Activated T-helper 17 cell treated with anti-CD3 and anti-CD28 coated beads, Interleukin-2, amount 50 U/mL, for 72 hours (primary cell): Measurements from ENCODE around the gene ZNF385D. TPM values are rescaled to one million over a fixed set of nuclear protein-coding genes. Genes with fewer than 3 reads are reported as not detected.
"Not testable (repeated sequence)": the region's sequence is repeated elsewhere in the genome, so short reads cannot be mapped to it uniquely, and the experiment has no call there.

Experiments used
- ATAC-seq: fragments of 150-1000 bp; cut with Tn5 transposase; replicated peaks from 2 replicates; pipeline ENCODE4 v1.10.0; 2021; ENCODE audit warnings: mild to moderate bottlenecking, moderate library complexity
- H3K27ac Mint-ChIP-seq: one replicate; pipeline ENCODE4 v1.8.0; 2022; ENCODE audit warnings: mixed read lengths
- H3K27me3 Mint-ChIP-seq: one replicate; pipeline ENCODE4 v1.8.0; 2022; ENCODE audit warnings: mixed read lengths
- H3K36me3 Mint-ChIP-seq: one replicate; pipeline ENCODE4 v1.8.0; 2022; ENCODE audit warnings: low read depth, mild to moderate bottlenecking, mixed read lengths
- H3K4me1 Mint-ChIP-seq: one replicate; pipeline ENCODE4 v1.8.0; 2022; ENCODE audit warnings: mixed read lengths
- H3K4me3 Mint-ChIP-seq: one replicate; pipeline ENCODE4 v1.8.0; 2022; ENCODE audit warnings: mild to moderate bottlenecking, mixed read lengths
- H3K9me3 Mint-ChIP-seq: one replicate; pipeline ENCODE4 v1.8.0; 2022; ENCODE audit warnings: mixed read lengths
- total RNA-seq, 2 donors: library from RNA; stranded (reverse); gene quantifications; one replicate each; pipeline ENCODE4 v1.2.3, GENCODE V29; 2022

ZNF385D gene
- total RNA-seq, 2 donors from 2014 or later: not detected

DNA sequence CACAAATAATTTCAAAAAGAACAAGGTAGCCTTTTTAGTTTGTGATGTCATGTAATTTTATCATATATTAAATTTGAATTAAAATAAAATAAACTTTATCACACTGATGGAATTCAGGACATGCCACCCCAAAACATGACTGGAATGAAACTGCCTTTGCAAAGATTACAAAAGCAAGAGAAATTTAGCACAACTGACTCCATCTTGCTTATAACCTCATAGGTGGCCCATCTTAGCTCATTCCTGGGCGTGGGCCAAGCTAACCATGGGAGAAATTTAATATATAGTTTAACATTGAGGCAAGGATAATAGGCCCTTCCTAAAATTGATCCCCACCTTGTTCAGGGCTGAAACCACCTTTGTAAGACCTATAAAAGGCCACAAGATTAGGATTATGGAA lies 235.6 kb downstream of the ZNF385D start:
- H3K27me3 Mint-ChIP-seq: no peaks in the 10 kb centered on the region
- no peaks in the 10 kb centered on the region for H3K36me3 Mint-ChIP-seq
- H3K4me3 Mint-ChIP-seq: no peak overlapping the region
- H3K4me1 Mint-ChIP-seq: no peaks in the 10 kb centered on the region
- no peak for ATAC-seq
- no peak overlapping the region for H3K27ac Mint-ChIP-seq
- peaks cover 15% of the 10 kb centered on the region for H3K9me3 Mint-ChIP-seq

GRCh38 chr3:21509731-21510470 lies 241.1 kb downstream of the ZNF385D start:
- no peak for ATAC-seq
- H3K4me3 Mint-ChIP-seq: no peak overlapping the region
- no peaks in the 10 kb centered on the region for H3K4me1 Mint-ChIP-seq
- peaks cover 16% of the 10 kb centered on the region for H3K9me3 Mint-ChIP-seq
- H3K36me3 Mint-ChIP-seq: no peaks in the 10 kb centered on the region
- H3K27ac Mint-ChIP-seq: no peak overlapping the region
- no peaks in the 10 kb centered on the region for H3K27me3 Mint-ChIP-seq

GRCh38 chr3:21508246-21508645 lies 242.8 kb downstream of the ZNF385D start:
- H3K27ac Mint-ChIP-seq: no peak overlapping the region
- H3K4me3 Mint-ChIP-seq: no peak overlapping the region
- no peaks in the 10 kb centered on the region for H3K4me1 Mint-ChIP-seq
- H3K27me3 Mint-ChIP-seq: no peaks in the 10 kb centered on the region
- H3K9me3 Mint-ChIP-seq: peaks cover 16% of the 10 kb centered on the region
- no peaks in the 10 kb centered on the region for H3K36me3 Mint-ChIP-seq
- no peak for ATAC-seq

- no peaks in the 10 kb centered on the region for H3K27me3 Mint-ChIP-seq
- no peak overlapping the region for H3K4me3 Mint-ChIP-seq
- H3K9me3 Mint-ChIP-seq: peaks cover 9% of the 10 kb centered on the region
- no peak for ATAC-seq
- H3K27ac Mint-ChIP-seq: no peak overlapping the region
- H3K36me3 Mint-ChIP-seq: no peaks in the 10 kb centered on the region
- no peaks in the 10 kb centered on the region for H3K4me1 Mint-ChIP-seq
Observed at GRCh38 chr3:21505711-21506460, 245.1 kb downstream of the ZNF385D start.

DNA sequence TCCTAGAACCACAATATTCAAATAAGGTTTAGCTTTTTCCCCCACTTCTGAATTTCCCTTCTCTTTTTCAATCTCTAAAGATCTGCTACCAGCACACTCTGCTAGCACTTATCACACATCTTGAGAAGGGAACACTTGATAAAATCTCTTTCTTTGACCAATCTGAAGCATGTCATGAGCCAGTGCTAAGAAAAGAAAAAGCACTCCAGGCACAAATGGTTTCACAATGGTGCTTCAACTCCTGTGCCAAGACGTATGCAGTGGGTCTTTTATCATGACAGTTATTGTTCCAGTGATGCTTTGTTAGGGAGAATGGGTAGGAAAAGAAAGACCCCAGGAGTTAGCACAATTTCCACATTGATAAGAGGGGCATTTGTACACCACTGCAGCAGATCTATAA lies 248.4 kb downstream of the ZNF385D start:
- Mint-ChIP-seq H3K27me3 (no peaks in the 10 kb centered on the region), H3K4me1 (no peaks in the 10 kb centered on the region), H3K9me3 (peaks cover 3% of the 10 kb centered on the region), H3K4me3 (no peak overlapping the region), H3K36me3 (no peaks in the 10 kb centered on the region), H3K27ac (no peak overlapping the region)
- ATAC-seq: no peak

GRCh38 chr3:21500834-21501233 lies 250.2 kb downstream of the ZNF385D start:
- no peaks in the 10 kb centered on the region for H3K36me3 Mint-ChIP-seq
- no peaks in the 10 kb centered on the region for H3K9me3 Mint-ChIP-seq
- H3K4me1 Mint-ChIP-seq: no peaks in the 10 kb centered on the region
- no peaks in the 10 kb centered on the region for H3K27me3 Mint-ChIP-seq
- no peak overlapping the region for H3K27ac Mint-ChIP-seq
- H3K4me3 Mint-ChIP-seq: no peak overlapping the region
- no peak for ATAC-seq

GRCh38 chr3:21490671-21491070 lies 260.3 kb downstream of the ZNF385D start:
- H3K9me3 Mint-ChIP-seq, H3K4me3 Mint-ChIP-seq, H3K4me1 Mint-ChIP-seq, H3K36me3 Mint-ChIP-seq, ATAC-seq, H3K27ac Mint-ChIP-seq, H3K27me3 Mint-ChIP-seq: not testable (repeated sequence)

DNA sequence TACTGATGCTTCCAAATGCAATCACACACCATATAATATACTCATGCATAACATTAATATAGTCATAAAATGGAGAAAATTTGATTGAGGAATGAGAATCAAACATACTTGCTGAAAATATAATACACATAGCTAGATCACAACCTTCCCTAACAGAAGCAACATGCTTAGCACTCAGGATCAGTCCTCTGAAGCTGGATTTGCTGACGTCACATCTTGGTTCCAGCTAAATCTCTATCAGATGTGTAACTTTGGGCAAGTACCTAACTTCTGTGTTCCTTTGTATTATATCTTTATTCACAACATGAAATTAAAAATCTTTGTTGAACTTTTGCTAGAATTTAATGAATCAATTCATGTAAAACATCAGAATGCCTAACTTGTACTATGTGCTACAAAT lies 263.5 kb downstream of the ZNF385D start:
- Mint-ChIP-seq H3K27ac (no peak overlapping the region), H3K36me3 (no peaks in the 10 kb centered on the region), H3K4me3 (no peak overlapping the region), H3K27me3 (no peaks in the 10 kb centered on the region), H3K4me1 (no peaks in the 10 kb centered on the region), H3K9me3 (no peaks in the 10 kb centered on the region)
- no peak for ATAC-seq

DNA sequence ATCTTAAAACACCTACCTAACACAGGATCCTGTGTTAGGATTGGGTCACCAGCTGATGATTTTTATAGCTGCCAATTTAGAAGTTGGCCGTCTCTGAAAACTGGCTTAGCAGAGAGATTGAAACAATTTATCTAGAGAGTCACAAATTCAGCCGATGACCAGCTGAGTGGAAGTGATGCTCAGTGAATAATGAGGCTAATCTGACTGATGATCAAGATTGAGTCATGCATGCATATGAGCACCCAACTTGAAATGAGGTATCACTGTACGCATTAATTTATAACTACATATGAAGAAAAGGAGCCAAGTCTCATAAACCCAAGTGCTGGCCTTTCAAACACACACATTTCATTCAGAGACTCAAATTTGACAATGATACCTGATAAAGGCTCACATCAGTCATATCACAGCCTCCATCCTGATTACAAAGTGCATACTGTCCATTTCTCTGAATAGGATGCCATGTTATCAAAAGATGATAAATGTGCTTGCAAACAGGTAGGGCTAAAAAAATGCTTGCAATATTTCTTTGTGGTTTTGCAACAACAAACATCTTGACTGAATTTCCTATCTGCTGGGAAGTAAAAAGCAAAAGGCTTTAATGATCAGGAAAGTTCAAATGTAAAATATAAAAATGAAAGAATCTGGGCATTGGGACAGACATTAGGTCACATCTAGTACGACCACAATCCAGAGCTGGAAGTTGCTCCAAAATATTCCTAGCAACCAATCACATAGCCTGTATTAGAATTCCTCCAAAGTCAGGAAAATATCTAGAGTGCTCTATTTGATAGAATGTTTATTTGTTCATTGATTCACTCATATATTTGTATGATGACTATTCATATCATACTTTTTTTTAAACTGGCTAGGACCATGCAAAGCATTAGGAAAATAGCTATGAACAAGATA lies 264.7 kb downstream of the ZNF385D start:
- H3K27me3 Mint-ChIP-seq, ATAC-seq, H3K27ac Mint-ChIP-seq, H3K4me3 Mint-ChIP-seq, H3K4me1 Mint-ChIP-seq, H3K36me3 Mint-ChIP-seq, H3K9me3 Mint-ChIP-seq: not testable (repeated sequence)

DNA sequence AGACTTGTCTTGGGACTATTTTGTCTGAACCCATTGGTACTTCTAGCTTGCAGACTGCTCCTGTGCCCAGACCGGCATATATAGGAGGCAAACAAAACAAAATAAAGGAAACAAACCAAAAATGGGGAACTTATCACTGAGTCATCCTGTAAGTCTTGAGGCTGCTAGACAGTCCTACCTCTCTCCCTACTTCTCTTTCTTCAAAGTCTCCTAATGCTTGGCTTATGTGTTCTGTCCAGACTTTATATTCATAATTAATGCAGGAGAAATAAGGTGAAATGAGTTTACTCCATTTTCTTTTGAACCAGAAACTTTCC lies 266.2 kb downstream of the ZNF385D start:
- Mint-ChIP-seq H3K27me3 (no peaks in the 10 kb centered on the region), H3K36me3 (no peaks in the 10 kb centered on the region)

DNA sequence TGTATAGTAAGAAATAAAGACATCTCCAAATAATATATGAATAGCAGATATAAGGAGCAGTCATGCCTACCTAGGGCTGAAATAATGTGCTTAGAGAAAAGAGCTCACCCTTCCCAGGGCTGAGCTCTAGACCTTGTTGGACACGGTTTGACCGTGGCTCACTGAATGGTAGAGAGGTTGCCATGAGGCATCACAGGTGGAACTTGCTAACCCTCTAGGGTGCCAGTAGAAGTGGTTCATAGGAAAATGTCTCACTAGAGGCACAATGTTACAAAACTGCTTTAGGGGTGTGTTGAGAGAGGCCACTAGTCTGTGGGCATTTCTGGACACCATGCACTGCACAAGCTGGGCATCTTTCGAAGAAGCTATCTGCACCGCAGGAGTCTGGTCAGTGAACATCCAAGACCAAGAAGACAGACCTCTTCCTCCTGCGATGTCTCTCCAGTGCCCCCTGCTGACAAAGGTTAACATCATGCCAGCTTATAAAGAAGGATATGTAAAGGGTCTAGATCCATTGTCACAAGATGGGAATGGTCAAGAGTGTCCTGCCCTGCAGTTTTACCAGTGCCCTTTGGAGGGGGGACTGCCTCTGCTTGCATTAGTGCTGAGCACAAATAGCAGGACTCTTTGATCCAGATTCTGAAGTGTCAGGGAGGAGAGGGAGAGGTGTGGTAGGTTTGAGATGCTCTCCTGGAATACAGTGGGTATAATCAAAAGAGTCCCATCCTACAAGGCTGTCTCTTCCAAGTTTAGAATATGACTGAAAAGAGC lies 266.8 kb downstream of the ZNF385D start:
- ATAC-seq: no peak
- Mint-ChIP-seq H3K36me3 (no peaks in the 10 kb centered on the region), H3K4me1 (no peaks in the 10 kb centered on the region), H3K4me3 (no peak overlapping the region), H3K27ac (no peak overlapping the region), H3K9me3 (no peaks in the 10 kb centered on the region), H3K27me3 (no peaks in the 10 kb centered on the region)

More for the DNA sequence above, 266.2 kb downstream of the ZNF385D start:
- ATAC-seq: no peak
- no peaks in the 10 kb centered on the region for H3K9me3 Mint-ChIP-seq
- H3K4me3 Mint-ChIP-seq: no peak overlapping the region
- no peak overlapping the region for H3K27ac Mint-ChIP-seq
- H3K4me1 Mint-ChIP-seq: no peaks in the 10 kb centered on the region

DNA sequence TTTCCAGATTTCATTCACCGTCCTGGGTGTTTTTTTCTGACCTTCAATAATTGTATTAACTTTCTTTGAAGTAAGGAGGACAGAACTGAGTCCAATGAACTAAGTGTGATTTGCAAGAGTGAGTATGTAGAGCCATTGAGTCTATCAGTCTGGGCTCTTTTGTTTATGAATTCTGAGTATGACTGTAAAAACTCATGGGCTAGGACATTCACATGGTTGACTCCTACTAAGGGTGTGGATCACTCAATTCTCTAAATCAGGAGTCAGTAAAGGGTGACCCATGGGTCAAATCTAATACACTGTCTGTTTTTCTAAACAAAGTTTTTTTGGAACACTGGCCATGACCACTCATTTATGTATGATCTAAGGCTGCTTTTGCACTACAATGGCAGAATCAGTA lies 269.0 kb downstream of the ZNF385D start:
- Mint-ChIP-seq H3K27ac (no peak overlapping the region), H3K36me3 (no peaks in the 10 kb centered on the region), H3K27me3 (no peaks in the 10 kb centered on the region), H3K9me3 (peaks cover 5% of the 10 kb centered on the region), H3K4me1 (no peaks in the 10 kb centered on the region), H3K4me3 (no peak overlapping the region)
- ATAC-seq: no peak

GRCh38 chr3:21477541-21478288 lies 273.3 kb downstream of the ZNF385D start:
- no peak for ATAC-seq
- H3K9me3 Mint-ChIP-seq: peaks cover 13% of the 10 kb centered on the region
- H3K4me1 Mint-ChIP-seq: no peaks in the 10 kb centered on the region
- H3K27me3 Mint-ChIP-seq: no peaks in the 10 kb centered on the region
- H3K4me3 Mint-ChIP-seq: no peak overlapping the region
- no peak overlapping the region for H3K27ac Mint-ChIP-seq
- no peaks in the 10 kb centered on the region for H3K36me3 Mint-ChIP-seq
